HEK293 (cell line): Measurements from ENCODE around the gene LRRTM4.

Source experiments
- CTCF ChIA-PET: fragments of 350-600 bp; formaldehyde crosslinking; extraction: SDS; loops from one replicate; lab custom pipeline; 2021; ENCODE audit warnings: antibody characterized with exemption; lab: Yijun Ruan, JAX
- POLR2A ChIA-PET: fragments of 300-600 bp; formaldehyde crosslinking; extraction: SDS; loops from one replicate; lab custom pipeline; 2020; ENCODE audit warnings: antibody characterized with exemption, inconsistent platforms; lab: Yijun Ruan, JAX
- H3K27ac ChIP-seq: fragments of 200-500 bp; sonication (Bioruptor generic); 2 replicates; pipeline ENCODE4 v1.5.1; 2014; ENCODE audit warnings: low read depth, low read length, control low read depth, inconsistent platforms; ENCODE audit errors: extremely low read depth
- H3K36me3 ChIP-seq, 2 experiments: fragments of 200-500 bp in 1 of 2; sonication (Bioruptor generic) in 1 of 2; 1 replicate in 1 of 2; 2 replicates in 1 of 2; pipeline ENCODE4 v1.5.1; 2014 to 2017; ENCODE audit warnings: inconsistent platforms in 2 of 2, low read length in 2 of 2; ENCODE audit not compliant: control insufficient read depth in 2 of 2, insufficient read depth in 1 of 2
- H3K4me1 ChIP-seq: fragments of 200-500 bp; sonication (Bioruptor generic); 2 replicates; pipeline ENCODE4 v1.5.1; 2014; ENCODE audit warnings: mild to moderate bottlenecking, low read length, inconsistent platforms; ENCODE audit not compliant: control insufficient read depth, insufficient read depth
- H3K4me3 ChIP-seq: 2 replicates; pipeline ENCODE4 v1.5.1; 2011; ENCODE audit warnings: low read depth, mild to moderate bottlenecking, control low read depth, low read length, moderate library complexity
- H3K9me3 ChIP-seq: fragments of 200-500 bp; sonication (Bioruptor generic); 2 replicates; pipeline ENCODE4 v1.5.1; 2014; ENCODE audit warnings: low read depth, low read length, inconsistent platforms; ENCODE audit not compliant: control insufficient read depth, insufficient read depth
- EGR2 ChIP-seq: fragments of 450-650 bp; formaldehyde crosslinking; IDR thresholded peaks from 2 replicates; pipeline ENCODE4 v1.5.1; 2016; ENCODE audit warnings: low read depth, missing biosample characterization, missing genetic modification characterization
- GFI1B ChIP-seq: fragments of 450-650 bp; formaldehyde crosslinking; IDR thresholded peaks from 2 replicates; pipeline ENCODE4 v1.5.1; 2016; ENCODE audit warnings: missing biosample characterization, missing genetic modification characterization
- HOXA7 ChIP-seq: sonication (generic); formaldehyde crosslinking; IDR thresholded peaks from 2 replicates; pipeline ENCODE4 v1.8.1; 2022; ENCODE audit warnings: missing genetic modification reagents, borderline replicate concordance
- INSM2 ChIP-seq: fragments of 450-650 bp; formaldehyde crosslinking; IDR thresholded peaks from 2 replicates; pipeline ENCODE4 v1.5.1; 2016; ENCODE audit warnings: missing biosample characterization, missing genetic modification characterization
- KLF7 ChIP-seq: fragments of 450-650 bp; formaldehyde crosslinking; IDR thresholded peaks from 2 replicates; pipeline ENCODE4 v1.5.1; 2016; ENCODE audit warnings: missing biosample characterization, missing genetic modification characterization, borderline replicate concordance
- YY1 ChIP-seq: fragments of 450-650 bp; formaldehyde crosslinking; IDR thresholded peaks from 2 replicates; pipeline ENCODE4 v1.5.1; 2018; ENCODE audit warnings: missing biosample characterization, missing genetic modification characterization
- ZBTB17 ChIP-seq: fragments of 450-650 bp; formaldehyde crosslinking; IDR thresholded peaks from 2 replicates; pipeline ENCODE4 v1.5.1; 2016; ENCODE audit warnings: missing biosample characterization, missing genetic modification characterization
- ZFP37 ChIP-seq: fragments of 450-650 bp; formaldehyde crosslinking; IDR thresholded peaks from 2 replicates; pipeline ENCODE4 v1.5.1; 2016; ENCODE audit warnings: missing biosample characterization, missing genetic modification characterization
- ZNF214 ChIP-seq: fragments of 450-650 bp; formaldehyde crosslinking; IDR thresholded peaks from 2 replicates; pipeline ENCODE4 v1.5.1; 2017; ENCODE audit warnings: missing biosample characterization, mild to moderate bottlenecking, missing genetic modification characterization, borderline replicate concordance
- ZNF239 ChIP-seq: fragments of 450-650 bp; formaldehyde crosslinking; IDR thresholded peaks from 2 replicates; pipeline ENCODE4 v1.5.1; 2016; ENCODE audit warnings: missing biosample characterization, missing genetic modification characterization
- ZNF302 ChIP-seq: fragments of 450-650 bp; formaldehyde crosslinking; IDR thresholded peaks from 2 replicates; pipeline ENCODE4 v1.5.1; 2016; ENCODE audit warnings: missing biosample characterization, missing genetic modification characterization, low read depth
- ZNF341 ChIP-seq: fragments of 450-650 bp; formaldehyde crosslinking; IDR thresholded peaks from 2 replicates; pipeline ENCODE4; 2016; ENCODE audit warnings: low read depth, missing biosample characterization, missing genetic modification characterization
- ZNF473 ChIP-seq: fragments of 450-650 bp; formaldehyde crosslinking; IDR thresholded peaks from 2 replicates; pipeline ENCODE4 v1.5.1; 2017; ENCODE audit warnings: missing biosample characterization, missing genetic modification characterization
- ZNF501 ChIP-seq: fragments of 450-650 bp; formaldehyde crosslinking; IDR thresholded peaks from 2 replicates; pipeline ENCODE4 v1.5.1; 2016; ENCODE audit warnings: missing biosample characterization, missing genetic modification characterization
- ZNF510 ChIP-seq: fragments of 450-650 bp; formaldehyde crosslinking; IDR thresholded peaks from 2 replicates; pipeline ENCODE4 v1.5.1; 2018; ENCODE audit warnings: mild to moderate bottlenecking, missing genetic modification characterization, missing biosample characterization; ENCODE audit not compliant: insufficient replicate concordance
- ZNF544 ChIP-seq: fragments of 450-650 bp; formaldehyde crosslinking; IDR thresholded peaks from 2 replicates; pipeline ENCODE4 v1.5.0; 2017; ENCODE audit warnings: missing biosample characterization, missing genetic modification characterization
- ZNF549 ChIP-seq: fragments of 450-650 bp; IDR thresholded peaks from 2 replicates; pipeline ENCODE4 v1.5.1; 2018; ENCODE audit warnings: missing biosample characterization, missing genetic modification characterization, mild to moderate bottlenecking, inconsistent platforms, moderate library complexity
- ZNF561 ChIP-seq: fragments of 450-650 bp; IDR thresholded peaks from 2 replicates; pipeline ENCODE4 v1.5.1; 2018; ENCODE audit warnings: missing biosample characterization, missing genetic modification characterization, borderline replicate concordance
- ZNF707 ChIP-seq: fragments of 450-650 bp; formaldehyde crosslinking; IDR thresholded peaks from 2 replicates; pipeline ENCODE4 v1.5.1; 2016; ENCODE audit warnings: missing biosample characterization, missing genetic modification characterization
- ZNF830 ChIP-seq: fragments of 450-650 bp; IDR thresholded peaks from 2 replicates; pipeline ENCODE4 v1.5.0; 2018; ENCODE audit warnings: missing biosample characterization, missing genetic modification characterization, low read depth, mild to moderate bottlenecking, moderate library complexity
- ZSCAN16 ChIP-seq: fragments of 450-650 bp; formaldehyde crosslinking; IDR thresholded peaks from 2 replicates; pipeline ENCODE4 v1.5.1; 2016; ENCODE audit warnings: missing biosample characterization, missing genetic modification characterization
- TF ChIP-seq, protein P1 (sequence below): fragments of 450-650 bp; formaldehyde crosslinking; conservative IDR thresholded peaks from 2 replicates; pipeline ENCODE4 v1.5.1; 2016; ENCODE audit warnings: low read depth, missing biosample characterization, missing genetic modification characterization
- TF ChIP-seq, protein P2 (sequence below): fragments of 450-650 bp; formaldehyde crosslinking; IDR thresholded peaks from 2 replicates; pipeline ENCODE4 v1.5.1; 2016; ENCODE audit warnings: missing biosample characterization, missing genetic modification characterization

Gene LRRTM4

GRCh38 chr2:77193858-77194448 lies 328.2 kb downstream of the LRRTM4 start:
- Histone ChIP-seq H3K36me3 (no peaks in the 10 kb centered on the region), H3K9me3 (no peaks in the 10 kb centered on the region), H3K4me1 (no peaks in the 10 kb centered on the region), H3K4me3 (no peak overlapping the region), H3K27ac (no peak overlapping the region)
- TF ChIP-seq ZNF549 (no peak), ZNF473 (no peak), ZFP37 (tag by site-specific recombination) (no peak), ZSCAN16 (tag by site-specific recombination) (no peak), ZNF544 (tag by site-specific recombination) (no peak), INSM2 (tag by site-specific recombination) (no peak), ZNF239 (tag by site-specific recombination) (no peak), ZNF341 (tag by site-specific recombination) (no peak), EGR2 (tag by site-specific recombination) (no peak), ZNF501 (tag by site-specific recombination) (no peak), GFI1B (tag by site-specific recombination) (no peak), HOXA7 (CRISPR knock-in tag) (no peak)
- TF ChIP-seq, protein P1, sequence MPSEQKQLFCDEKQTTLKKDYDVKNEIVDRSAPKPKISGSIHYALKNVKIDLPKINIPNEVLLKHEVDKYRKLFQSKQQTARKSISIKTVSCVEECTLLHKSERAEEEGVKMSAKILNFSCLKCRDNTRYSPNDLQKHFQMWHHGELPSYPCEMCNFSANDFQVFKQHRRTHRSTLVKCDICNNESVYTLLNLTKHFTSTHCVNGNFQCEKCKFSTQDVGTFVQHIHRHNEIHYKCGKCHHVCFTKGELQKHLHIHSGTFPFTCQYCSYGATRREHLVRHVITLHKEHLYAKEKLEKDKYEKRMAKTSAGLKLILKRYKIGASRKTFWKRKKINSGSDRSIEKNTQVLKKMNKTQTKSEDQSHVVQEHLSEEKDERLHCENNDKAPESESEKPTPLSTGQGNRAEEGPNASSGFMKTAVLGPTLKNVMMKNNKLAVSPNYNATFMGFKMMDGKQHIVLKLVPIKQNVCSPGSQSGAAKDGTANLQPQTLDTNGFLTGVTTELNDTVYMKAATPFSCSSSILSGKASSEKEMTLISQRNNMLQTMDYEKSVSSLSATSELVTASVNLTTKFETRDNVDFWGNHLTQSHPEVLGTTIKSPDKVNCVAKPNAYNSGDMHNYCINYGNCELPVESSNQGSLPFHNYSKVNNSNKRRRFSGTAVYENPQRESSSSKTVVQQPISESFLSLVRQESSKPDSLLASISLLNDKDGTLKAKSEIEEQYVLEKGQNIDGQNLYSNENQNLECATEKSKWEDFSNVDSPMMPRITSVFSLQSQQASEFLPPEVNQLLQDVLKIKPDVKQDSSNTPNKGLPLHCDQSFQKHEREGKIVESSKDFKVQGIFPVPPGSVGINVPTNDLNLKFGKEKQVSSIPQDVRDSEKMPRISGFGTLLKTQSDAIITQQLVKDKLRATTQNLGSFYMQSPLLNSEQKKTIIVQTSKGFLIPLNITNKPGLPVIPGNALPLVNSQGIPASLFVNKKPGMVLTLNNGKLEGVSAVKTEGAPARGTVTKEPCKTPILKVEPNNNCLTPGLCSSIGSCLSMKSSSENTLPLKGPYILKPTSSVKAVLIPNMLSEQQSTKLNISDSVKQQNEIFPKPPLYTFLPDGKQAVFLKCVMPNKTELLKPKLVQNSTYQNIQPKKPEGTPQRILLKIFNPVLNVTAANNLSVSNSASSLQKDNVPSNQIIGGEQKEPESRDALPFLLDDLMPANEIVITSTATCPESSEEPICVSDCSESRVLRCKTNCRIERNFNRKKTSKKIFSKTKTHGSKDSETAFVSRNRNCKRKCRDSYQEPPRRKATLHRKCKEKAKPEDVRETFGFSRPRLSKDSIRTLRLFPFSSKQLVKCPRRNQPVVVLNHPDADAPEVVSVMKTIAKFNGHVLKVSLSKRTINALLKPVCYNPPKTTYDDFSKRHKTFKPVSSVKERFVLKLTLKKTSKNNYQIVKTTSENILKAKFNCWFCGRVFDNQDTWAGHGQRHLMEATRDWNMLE (tag by site-specific recombination), result no peak
- TF ChIP-seq, protein P2, sequence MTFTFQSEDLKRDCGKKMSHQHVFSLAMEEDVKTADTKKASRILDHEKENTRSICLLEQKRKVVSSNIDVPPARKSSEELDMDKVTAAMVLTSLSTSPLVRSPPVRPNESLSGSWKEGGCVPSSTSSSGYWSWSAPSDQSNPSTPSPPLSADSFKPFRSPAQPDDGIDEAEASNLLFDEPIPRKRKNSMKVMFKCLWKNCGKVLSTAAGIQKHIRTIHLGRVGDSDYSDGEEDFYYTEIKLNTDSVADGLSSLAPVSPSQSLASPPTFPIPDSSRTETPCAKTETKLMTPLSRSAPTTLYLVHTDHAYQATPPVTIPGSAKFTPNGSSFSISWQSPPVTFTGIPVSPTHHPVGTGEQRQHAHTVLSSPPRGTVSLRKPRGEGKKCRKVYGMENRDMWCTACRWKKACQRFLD (tag by site-specific recombination), result no peak
- ChIA-PET CTCF (no interaction called here), POLR2A (no interaction called here)

DNA sequence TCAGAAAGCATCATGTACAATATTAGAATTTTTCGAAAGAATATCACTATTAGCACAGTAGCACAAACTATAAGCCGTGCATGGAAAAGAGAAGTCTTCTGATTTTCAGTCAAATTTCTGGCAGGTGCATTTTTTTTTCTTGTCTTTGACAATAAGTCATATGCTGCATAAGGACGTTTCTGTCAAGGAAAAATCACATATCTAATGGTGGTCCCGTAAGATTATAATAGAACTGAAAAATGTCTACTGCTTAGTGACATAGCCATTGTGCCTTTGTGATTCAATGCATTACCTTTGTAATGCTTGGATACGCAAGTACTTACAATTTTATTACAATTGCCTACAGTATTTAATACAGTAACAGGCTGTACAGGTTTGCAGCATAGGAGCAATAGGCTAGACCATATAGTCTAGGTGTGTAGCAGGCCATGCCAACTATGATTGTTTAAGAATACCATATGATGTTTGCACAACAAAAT lies 329.3 kb downstream of the LRRTM4 start:
- no peaks in the 10 kb centered on the region for H3K9me3 ChIP-seq
- TF ChIP-seq ZNF707 (tag by site-specific recombination) (no peak), ZNF830 (no peak), ZNF561 (tag by site-specific recombination) (no peak), ZNF214 (tag by site-specific recombination) (no peak), ZNF302 (tag by site-specific recombination) (no peak), ZNF510 (tag by site-specific recombination) (no peak), KLF7 (tag by site-specific recombination) (no peak), YY1 (tag by site-specific recombination) (no peak), ZBTB17 (tag by site-specific recombination) (no peak)
- CTCF ChIA-PET, result no interaction called here
- H3K4me3 ChIP-seq, result no peak overlapping the region
- no peaks in the 10 kb centered on the region for H3K4me1 ChIP-seq
- POLR2A ChIA-PET, result no interaction called here
- H3K36me3 ChIP-seq, result no peaks in the 10 kb centered on the region
- H3K27ac ChIP-seq, result no peak overlapping the region
